GM21786 (cell line): ENCODE results near the gene CCDC171.
"Not testable (repeated sequence)": the region's sequence is repeated elsewhere in the genome, so short reads cannot be mapped to it uniquely, and the experiment has no call there.

Experiments used
- ATAC-seq: cut with Tn5 transposase; IDR thresholded peaks from one replicate; pipeline ENCODE4 v1.9.1; 2021; ENCODE audit not compliant: unreplicated experiment

CCDC171 gene

GRCh38 chr9:15744196-15744595 is 191.4 kb downstream of the CCDC171 start:
- ATAC-seq, result no peak

- ATAC-seq, result no peak
These were observed 194.1 kb downstream of the CCDC171 start for GRCh38 chr9:15746905-15747304.

DNA sequence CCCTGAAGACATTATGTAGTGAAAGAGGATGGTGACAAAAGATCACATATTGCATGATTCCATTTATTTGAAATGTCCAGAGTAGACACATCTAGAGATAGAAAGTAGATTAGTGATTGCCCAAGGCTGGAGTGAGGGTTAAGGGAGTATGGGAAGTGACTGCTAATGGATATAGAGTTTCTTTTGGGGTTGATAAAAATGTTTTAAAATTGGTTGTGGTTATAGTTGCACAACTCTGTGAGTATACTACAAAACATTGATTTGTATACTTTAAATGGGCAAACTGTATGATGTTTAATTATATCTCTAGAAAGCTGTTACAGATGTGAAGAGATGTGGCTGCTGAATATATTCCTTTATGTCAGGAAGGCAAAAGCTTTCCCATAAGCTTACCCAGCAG is 202.8 kb downstream of the CCDC171 start:
- no peak for ATAC-seq

- no peak for ATAC-seq
These were observed 208.7 kb downstream of the CCDC171 start for GRCh38 chr9:15761551-15761950.

- no peak for ATAC-seq
These were observed 210.5 kb downstream of the CCDC171 start for GRCh38 chr9:15763371-15763770.

DNA sequence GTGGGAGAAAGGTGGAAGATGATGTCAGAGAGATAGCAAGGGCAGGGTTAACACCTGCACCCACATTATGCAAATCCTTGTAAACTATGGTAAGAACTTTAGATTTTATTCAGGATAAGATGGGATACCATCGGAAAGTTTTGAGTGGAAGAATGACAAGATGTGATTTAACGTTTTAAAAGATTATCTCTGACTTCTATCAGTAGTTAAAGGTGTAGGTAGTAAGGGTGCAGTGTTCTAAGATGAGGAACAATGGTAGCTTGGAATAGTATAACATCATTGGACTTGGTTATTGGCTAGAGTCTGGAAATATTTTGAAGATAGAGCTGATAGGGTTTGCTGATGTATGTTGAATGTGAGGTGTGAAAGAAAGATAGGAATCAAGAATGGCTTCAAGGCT is 211.3 kb downstream of the CCDC171 start:
- ATAC-seq, result no peak

GRCh38 chr9:15769547-15769946 is 216.7 kb downstream of the CCDC171 start:
- ATAC-seq, result no peak

DNA sequence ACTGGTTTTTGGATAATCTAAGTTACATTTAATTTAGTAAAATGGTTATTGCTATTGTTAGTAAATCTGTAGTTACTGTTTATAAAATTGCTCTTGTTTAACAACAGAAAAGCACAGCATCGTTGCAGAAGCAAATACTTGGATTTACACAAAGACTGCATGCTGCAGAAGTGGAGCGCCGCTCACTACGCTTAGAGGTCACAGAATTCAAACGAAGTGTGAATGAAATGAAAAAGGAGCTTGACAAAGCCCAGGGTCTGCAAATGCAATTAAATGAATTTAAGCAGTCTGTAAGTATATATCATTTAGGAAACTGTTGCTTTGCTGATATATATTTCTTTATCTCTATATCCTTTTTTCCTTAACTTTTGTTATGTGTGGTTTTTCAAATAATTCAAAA is 226.0 kb downstream of the CCDC171 start:
- no peak for ATAC-seq

- ATAC-seq, result no peak
These were observed 229.3 kb downstream of the CCDC171 start for GRCh38 chr9:15782106-15782505.

DNA sequence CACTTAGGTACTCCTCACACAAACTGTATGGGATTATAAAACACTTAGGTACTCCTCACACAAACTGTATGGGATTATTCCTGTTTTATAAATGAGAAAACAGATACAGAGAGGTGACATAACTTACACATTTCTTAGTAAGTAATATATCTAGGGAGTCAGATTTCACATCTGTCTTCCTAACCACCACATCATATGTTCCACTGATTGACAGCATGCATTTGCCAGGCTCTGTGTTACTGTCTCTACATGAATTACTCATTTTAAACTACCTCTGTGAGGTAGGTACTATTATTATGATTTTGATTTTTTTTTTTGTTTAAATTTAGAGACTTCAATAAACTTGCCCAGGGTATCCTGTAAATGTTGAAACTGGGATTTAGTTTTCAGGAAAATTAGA is 232.7 kb downstream of the CCDC171 start:
- ATAC-seq, result no peak

- no peak for ATAC-seq
These were observed 233.8 kb downstream of the CCDC171 start for GRCh38 chr9:15786616-15787015.

DNA sequence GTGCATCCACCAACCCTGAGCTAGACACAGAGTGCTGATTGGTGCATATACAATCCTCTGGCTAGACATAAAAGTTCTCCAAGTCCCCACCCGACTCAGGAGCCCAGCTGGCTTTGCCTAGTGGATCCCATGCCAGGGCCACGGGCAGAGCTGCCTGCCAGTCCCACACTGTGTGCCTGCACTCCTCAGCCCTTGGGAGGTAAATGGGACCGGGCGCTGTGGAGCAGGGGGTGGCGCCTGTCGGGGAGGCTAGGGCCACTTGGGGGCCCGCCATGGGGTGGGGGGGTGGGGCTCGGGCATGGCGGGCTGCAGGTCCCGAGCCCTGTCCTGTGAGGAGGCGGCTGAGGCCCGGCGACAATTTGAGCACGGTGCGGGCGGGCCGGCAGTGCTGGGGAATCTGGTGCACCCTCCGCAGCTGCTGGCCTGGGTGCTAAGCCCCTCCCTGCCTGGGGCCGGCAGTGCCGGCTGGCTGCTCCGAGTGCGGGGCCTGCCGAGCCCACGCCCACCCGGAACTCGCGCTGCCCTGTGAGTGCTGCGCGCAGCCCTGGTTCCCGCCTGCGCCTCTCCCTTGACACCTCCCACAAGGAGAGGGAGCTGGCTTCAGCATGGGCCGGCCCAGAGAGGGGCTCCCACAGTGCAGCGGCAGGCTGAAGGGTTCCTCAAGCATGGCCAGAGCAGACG is 257.5 kb downstream of the CCDC171 start:
- ATAC-seq, result not testable (repeated sequence)

- ATAC-seq, result no peak
These were observed 260.2 kb downstream of the CCDC171 start for GRCh38 chr9:15813076-15813475.

DNA sequence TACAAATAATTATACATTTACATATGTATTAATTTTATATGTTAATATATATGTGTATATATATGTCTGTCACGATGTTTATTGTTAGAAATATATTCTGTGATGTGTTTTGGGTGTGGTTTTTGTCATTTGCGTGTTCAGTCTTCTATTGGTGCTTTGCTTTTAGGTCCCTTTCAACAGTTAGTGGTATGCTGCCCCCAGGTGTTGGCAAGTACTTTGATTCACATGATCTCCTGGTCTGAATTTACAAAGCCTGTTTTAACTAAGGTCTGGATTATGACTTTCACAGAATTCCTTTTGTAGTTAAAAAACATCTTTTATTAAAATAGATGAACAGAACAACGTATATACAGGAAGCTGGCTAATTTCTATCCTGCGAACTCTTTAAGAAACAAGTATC is 271.5 kb downstream of the CCDC171 start:
- no peak for ATAC-seq

DNA sequence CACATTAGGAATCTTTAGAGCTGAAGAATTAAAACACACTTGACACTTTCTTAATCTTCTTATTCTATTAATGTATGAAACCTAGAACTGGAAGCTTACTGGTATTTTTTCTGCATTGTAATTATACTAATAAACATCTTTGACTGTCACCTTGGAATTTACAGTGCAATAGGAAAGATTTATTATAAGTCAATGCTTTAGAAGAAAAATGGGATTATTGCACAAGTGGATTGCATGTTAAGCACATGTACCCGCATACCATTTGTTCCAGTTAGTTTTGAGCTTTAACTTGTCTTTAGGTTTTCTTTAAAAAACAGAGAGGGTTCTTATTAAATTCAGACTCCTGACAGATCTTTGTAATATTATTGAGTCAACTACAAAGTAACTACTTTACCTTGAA is 278.5 kb downstream of the CCDC171 start:
- ATAC-seq, result no peak

DNA sequence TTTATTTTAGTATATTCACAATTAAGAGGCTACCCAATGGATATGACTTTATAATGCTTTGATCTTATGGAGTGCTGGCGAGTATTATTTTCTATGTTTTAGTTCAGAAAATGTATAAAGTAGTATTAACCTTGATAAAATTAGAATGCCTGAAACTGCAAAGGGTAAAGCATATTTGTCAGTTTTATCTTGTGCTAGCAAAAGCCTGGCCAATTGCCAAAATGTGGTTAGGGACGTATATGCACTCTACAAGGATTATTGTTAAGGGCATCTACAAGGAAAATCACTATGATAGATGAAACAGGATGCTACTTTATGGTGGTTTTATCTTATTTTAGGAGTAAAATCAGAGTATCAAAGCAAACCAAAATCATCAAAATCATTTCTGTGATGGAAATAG is 281.7 kb downstream of the CCDC171 start:
- ATAC-seq, result no peak

DNA sequence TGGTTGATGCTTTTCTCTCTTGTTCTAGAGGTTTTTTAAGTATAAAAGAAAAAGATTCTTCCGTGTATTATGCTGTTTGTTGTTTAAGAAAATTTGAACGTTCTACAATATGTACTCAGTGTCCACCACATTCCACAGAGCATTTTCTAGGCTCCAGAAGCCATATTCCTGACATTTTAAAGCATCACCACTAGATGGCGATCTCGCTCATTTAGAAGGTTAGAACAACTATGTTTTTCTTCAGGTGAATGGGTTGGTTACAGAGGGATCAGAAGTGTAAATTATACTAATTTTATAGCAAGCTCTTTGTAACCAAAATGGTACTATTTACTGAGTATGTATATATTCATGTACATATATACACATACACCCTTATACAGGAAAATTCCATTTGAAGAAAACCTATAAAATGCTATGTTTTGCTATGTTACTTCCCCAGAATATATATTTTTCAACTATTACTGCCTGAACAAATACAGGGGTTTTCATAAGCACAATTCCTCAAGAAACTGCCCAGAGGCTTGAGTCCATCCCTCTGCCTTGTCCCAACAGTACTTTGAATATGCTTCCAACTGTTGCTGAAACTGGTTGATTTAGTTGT is 284.3 kb downstream of the CCDC171 start:
- ATAC-seq, result peak; percentile 85

- ATAC-seq, result no peak
These were observed 289.2 kb downstream of the CCDC171 start for GRCh38 chr9:15842051-15842450.

DNA sequence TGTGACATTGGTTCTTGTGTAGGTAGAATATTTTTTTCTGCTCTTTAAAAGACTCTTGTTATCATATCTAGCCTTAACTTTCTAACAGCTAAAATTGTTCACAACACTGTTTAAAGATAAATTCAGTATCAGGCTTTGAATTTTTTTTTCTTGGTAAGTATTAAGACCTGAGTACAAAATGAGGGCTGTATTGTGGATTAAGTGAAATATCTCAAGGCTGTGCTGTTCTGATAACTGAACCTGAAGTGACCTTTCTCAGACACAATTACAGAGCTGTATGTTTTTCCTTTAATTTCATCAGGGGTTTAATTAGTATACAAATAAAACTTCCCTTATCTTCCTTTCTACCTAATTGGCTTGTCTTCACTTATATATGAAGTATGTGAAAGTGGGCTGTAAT is 290.5 kb downstream of the CCDC171 start:
- ATAC-seq, result no peak

DNA sequence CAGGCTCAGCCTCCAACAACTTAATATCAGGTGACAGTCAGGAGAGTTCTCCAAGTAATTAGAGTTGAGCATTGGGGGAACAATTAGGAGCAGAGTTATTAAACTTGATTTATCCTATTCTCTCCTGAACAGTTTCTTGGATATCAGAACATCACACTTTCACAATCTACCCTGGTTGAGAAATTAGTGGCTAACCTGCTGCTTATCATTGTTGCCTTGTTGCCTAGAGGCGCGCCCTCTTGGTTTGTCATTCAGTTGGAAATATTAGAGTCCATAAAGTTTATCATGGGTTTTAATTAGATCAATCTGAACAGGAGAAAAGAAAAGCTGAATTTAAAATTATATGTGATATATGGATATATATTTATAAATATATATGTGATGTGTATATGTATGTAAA is 291.1 kb downstream of the CCDC171 start:
- no peak for ATAC-seq

GRCh38 chr9:15846611-15847010 is 293.8 kb downstream of the CCDC171 start:
- no peak for ATAC-seq

- ATAC-seq, result no peak
These were observed 297.0 kb downstream of the CCDC171 start for GRCh38 chr9:15849871-15850270.

DNA sequence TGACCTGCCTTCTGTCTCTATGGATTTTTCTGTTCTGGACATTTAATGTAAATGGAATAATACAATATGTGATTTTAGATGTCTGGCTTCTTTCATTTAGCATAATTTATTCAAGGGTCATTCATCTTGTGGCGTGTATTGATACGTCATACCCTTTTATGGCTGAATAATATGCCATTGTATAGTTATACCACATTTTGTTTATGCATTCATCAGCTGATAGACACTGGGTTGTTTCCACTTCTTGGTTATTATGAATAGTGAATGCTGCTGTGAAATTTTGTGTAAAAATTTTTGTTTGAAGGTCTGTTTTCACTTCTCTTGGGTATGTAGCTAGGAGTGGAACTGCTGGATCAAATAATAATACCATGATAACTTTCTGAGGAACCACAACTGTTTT is 298.9 kb downstream of the CCDC171 start:
- ATAC-seq, result no peak
